ENCODE measurements around the gene POU2F1.

POU2F1 gene

DNA sequence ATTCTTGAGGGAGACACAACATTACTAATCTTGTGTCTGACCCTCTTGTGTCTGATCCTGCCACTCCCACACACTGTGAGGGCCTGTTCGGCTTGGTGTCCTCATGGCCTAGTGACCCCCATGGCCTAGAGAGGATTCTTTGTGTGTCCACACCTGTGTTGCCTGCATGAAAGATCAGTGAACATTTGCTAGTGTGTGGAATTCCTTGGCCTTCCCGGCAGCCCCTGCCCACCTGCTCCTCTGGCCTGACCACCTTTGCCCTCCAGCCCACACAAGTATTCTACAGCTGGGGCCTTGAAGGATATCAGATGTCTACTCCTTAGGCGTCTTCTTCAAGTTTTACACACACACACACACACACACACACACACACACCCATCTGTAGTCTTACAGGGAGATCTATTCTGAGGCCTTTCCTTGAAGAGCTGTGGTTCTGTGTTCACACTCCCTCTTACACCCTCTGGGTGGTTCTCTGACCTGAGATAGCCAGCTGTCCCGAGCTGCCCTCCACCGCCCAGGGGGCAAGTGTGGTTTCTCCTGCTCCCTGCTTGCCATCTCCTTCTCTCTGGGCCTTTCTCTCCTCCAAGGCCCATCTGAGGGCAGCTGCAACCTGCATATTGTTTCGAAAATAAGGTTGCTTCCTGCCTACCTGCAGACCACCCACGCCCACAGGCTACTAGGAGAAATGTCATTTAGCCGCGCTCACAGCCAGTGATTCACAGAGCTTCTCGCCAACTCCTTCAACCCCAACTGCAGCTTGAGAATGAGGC is 252.3 kb downstream of the POU2F1 start:
- DNase-seq = no peak

DNA sequence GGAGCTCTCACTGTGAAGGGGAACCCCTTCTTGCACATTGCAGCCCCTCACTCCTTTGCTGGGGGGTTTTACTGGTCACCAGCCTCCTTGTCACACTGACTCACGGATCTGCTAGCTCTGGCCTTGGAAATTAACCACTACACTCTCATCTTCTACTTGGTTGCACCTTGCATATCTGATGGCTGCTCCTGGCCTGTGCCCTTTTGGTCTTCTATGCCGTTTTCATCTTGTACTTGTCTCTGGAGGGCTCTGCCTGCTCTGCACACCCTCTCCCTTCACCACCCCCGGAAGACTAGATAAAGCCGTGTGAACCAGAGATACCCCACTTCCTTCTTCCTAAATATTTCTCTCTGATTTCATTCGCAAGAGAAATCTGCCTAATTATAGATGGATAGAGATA is 253.1 kb downstream of the POU2F1 start:
- no peak for DNase-seq

DNA sequence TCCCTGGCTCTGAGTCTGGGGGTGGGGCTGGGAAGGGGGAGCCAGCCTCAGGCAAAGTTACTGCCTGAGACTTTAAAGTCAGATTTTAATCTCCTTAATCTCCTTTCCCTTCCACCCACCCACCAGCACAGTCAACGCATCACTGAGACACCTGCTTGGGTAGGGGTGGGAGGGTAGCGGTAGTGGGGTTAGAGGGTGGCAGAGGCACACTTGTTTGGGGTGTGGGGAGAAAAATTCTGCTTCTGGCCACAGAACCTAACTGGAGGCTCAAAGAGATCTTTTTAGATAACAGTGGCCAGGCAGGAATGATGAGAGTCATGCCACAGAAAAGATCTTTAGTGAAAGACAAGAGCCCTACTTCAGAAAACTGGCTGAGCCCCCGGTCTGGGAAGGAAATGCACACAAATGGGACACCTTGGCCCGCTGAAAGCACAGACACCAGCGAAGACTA is 253.5 kb downstream of the POU2F1 start:
- DNase-seq = no peak

DNA sequence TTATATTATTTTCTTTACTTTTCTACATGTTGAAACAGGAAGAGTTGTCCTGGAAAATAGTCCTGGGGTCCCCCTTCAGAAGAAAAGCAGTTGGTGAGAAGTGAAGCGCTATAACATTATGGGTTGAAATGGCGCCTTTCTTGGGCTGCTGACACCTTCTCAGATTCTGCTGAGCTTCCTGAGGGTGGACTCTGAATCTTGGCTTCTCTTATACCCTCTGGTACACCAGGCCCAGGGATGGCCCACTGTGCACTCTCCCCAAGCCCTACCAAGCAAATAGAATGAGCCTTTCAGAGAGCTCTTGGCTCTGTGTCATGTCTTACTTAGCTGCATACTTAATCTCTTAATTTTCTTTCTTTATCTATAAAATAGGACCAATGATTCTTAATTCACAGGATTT is 255.4 kb downstream of the POU2F1 start:
- DNase-seq = no peak

Measured in bone marrow (tissue), 2 donors.